ENCODE results near the gene MYCN.

DNA sequence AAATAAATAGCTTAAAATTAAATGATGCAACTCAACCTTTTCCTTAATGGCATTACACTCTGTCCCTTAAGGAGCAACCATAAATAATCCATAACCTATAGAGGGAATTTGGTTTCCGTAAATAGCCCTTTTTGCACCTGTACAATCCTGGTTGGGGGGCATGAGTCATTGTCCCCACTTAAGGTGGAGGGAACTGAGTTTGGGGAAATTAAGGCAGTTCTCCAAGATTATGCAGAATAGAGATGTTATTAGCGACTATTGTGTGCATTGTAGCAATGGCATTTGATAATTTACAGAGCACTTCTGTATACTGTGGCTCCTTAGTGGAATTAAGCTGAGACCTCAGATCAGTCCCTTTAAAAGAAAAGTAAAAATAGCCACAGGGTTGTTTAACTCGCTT lies 6.6 kb downstream of the MYCN start:
- TF ChIP-seq, protein P1, sequence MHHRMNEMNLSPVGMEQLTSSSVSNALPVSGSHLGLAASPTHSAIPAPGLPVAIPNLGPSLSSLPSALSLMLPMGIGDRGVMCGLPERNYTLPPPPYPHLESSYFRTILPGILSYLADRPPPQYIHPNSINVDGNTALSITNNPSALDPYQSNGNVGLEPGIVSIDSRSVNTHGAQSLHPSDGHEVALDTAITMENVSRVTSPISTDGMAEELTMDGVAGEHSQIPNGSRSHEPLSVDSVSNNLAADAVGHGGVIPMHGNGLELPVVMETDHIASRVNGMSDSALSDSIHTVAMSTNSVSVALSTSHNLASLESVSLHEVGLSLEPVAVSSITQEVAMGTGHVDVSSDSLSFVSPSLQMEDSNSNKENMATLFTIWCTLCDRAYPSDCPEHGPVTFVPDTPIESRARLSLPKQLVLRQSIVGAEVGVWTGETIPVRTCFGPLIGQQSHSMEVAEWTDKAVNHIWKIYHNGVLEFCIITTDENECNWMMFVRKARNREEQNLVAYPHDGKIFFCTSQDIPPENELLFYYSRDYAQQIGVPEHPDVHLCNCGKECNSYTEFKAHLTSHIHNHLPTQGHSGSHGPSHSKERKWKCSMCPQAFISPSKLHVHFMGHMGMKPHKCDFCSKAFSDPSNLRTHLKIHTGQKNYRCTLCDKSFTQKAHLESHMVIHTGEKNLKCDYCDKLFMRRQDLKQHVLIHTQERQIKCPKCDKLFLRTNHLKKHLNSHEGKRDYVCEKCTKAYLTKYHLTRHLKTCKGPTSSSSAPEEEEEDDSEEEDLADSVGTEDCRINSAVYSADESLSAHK (CRISPR knock-in tag; IDR thresholded peaks at IDR 0.05; ENCODE audit: borderline replicate concordance), result no peak
- TF ChIP-seq IRF9 (CRISPR knock-in tag; IDR thresholded peaks at IDR 0.05; ENCODE audit: borderline replicate concordance), result no peak
- TF ChIP-seq JUNB (CRISPR knock-in tag; IDR thresholded peaks at IDR 0.05; ENCODE audit: borderline replicate concordance), result no peak
- TF ChIP-seq, protein P2, sequence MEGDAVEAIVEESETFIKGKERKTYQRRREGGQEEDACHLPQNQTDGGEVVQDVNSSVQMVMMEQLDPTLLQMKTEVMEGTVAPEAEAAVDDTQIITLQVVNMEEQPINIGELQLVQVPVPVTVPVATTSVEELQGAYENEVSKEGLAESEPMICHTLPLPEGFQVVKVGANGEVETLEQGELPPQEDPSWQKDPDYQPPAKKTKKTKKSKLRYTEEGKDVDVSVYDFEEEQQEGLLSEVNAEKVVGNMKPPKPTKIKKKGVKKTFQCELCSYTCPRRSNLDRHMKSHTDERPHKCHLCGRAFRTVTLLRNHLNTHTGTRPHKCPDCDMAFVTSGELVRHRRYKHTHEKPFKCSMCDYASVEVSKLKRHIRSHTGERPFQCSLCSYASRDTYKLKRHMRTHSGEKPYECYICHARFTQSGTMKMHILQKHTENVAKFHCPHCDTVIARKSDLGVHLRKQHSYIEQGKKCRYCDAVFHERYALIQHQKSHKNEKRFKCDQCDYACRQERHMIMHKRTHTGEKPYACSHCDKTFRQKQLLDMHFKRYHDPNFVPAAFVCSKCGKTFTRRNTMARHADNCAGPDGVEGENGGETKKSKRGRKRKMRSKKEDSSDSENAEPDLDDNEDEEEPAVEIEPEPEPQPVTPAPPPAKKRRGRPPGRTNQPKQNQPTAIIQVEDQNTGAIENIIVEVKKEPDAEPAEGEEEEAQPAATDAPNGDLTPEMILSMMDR (CRISPR knock-in tag; IDR thresholded peaks at IDR 0.05), result no peak
- TF ChIP-seq ZNF124 (CRISPR knock-in tag; IDR thresholded peaks at IDR 0.05), result no peak
- no peak for TF ChIP-seq NR2F2 (IDR thresholded peaks at IDR 0.05; ENCODE audit: borderline replicate concordance, low read depth)
- TF ChIP-seq ZNF512 (CRISPR knock-in tag; IDR thresholded peaks at IDR 0.05), result no peak
- TF ChIP-seq ZNF446 (CRISPR knock-in tag; IDR thresholded peaks at IDR 0.05), result no peak
- TF ChIP-seq, protein P3, sequence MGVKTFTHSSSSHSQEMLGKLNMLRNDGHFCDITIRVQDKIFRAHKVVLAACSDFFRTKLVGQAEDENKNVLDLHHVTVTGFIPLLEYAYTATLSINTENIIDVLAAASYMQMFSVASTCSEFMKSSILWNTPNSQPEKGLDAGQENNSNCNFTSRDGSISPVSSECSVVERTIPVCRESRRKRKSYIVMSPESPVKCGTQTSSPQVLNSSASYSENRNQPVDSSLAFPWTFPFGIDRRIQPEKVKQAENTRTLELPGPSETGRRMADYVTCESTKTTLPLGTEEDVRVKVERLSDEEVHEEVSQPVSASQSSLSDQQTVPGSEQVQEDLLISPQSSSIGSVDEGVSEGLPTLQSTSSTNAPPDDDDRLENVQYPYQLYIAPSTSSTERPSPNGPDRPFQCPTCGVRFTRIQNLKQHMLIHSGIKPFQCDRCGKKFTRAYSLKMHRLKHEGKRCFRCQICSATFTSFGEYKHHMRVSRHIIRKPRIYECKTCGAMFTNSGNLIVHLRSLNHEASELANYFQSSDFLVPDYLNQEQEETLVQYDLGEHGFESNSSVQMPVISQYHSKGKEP (CRISPR knock-in tag; IDR thresholded peaks at IDR 0.05), result no peak
- TF ChIP-seq ARHGAP35 (CRISPR knock-in tag; IDR thresholded peaks at IDR 0.05; ENCODE audit: borderline replicate concordance), result no peak

Measured in HepG2 (cell line).